Fibroblast of peridontal ligament (primary cell): ENCODE measurements around the gene FAAP20.

Experiments
- DNase-seq: peaks from one replicate; pipeline ENCODE4 v3.0.0-alpha.2; 2010; ENCODE audit errors: extremely low read depth

Gene FAAP20, protein sequence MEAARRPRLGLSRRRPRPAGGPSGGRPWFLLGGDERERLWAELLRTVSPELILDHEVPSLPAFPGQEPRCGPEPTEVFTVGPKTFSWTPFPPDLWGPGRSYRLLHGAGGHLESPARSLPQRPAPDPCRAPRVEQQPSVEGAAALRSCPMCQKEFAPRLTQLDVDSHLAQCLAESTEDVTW

DNA sequence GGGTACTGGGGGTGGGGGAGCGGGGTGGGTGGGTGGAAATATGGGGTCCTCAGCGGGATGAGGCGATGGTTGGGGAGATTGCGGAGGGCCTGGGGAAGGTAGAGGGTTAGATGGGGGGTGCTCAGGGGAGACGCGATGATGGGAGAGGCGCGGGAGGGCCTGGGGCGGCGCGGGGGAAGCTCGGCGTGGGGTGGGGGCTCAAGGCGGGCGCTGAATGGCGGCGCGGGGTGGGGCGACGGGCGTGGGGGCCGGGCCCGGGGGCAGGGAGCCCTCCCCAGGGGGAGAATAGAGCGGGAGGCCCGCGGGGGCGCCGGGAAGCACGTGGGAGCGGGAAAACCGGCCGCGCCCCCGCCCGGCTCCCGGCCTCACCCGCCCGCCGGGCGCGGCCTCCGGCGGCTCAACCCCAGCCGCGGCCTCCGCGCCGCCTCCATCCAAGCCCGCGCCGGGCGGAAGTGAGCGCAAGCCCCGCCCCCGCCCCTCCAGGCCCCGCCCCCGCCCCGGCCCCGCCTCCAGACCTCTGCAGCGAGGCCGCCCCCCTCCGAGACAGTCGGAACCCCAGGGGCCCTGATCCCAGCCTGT, at the start of gene FAAP20:
Gene FAAP20, minus strand, starts transcription at position 454 of the 579 bp plus-strand sequence. Its CDS starts 23 bp downstream, at position 431.
- DNase-seq = peak; percentile 53

DNA sequence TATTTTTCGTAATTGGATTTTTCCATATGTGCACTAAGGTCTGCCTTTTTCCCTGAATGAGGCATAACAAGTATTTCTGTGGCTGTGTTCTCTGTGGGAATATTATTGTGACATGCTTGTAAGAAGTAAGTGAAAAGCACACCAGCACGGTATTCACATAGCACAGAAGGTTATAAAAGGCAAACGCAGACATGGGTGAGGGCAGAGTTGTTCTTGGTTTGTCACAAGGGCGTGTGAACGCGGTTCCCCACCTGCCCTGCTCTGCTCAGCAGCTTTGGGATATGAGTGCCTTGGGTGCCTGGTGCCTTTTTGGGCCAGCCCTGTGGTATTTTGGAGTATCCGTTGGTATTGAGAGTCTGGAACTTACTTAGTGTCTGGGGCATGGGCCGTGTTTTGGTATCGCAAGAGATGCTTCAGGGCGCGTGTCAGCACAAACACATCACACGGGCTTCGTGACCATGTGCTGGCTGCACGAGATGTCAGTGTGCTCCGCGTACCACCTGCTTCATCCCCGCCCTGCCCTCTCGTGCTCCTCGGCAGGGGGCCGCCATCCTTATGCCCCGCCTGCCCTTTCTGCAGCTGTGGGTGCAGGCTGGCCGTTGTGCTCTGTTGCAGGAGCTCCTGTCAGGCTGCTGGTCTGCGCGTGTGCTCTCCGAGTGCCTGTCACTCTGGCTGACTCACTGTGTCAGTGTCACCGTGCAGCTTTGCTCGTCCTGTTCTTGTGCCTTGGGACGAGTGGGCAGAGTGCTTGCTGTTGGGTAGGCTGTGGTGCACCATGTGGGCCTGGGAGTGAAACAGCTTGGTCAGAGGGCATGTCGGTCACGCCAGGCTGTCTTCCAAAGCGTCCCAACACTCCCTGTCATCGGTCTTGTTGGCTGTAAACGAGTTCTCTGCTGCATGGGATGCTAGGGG, 48.5 kb upstream of the FAAP20 start:
- no peak for DNase-seq

DNA sequence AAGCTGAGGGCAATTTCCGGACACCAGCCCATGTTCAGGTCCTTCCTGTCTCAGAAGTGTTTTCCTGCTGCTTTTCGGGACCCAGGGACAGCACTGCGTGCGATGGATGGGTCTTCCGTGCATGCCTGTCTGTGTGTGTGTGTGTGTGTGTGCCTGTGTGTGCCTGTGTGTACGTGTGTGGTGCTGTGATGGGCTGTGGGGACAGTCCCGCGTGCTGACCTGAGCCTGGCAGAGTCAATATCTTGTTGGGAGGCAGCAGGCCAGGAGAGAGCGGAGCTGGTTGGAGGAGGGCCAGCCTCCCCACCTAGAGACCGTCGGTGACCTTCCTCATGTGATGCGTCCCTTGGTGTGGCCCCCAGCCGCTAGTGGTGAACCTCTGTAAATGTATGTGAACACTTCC, 47.2 kb upstream of the FAAP20 start:
- no peak for DNase-seq

DNA sequence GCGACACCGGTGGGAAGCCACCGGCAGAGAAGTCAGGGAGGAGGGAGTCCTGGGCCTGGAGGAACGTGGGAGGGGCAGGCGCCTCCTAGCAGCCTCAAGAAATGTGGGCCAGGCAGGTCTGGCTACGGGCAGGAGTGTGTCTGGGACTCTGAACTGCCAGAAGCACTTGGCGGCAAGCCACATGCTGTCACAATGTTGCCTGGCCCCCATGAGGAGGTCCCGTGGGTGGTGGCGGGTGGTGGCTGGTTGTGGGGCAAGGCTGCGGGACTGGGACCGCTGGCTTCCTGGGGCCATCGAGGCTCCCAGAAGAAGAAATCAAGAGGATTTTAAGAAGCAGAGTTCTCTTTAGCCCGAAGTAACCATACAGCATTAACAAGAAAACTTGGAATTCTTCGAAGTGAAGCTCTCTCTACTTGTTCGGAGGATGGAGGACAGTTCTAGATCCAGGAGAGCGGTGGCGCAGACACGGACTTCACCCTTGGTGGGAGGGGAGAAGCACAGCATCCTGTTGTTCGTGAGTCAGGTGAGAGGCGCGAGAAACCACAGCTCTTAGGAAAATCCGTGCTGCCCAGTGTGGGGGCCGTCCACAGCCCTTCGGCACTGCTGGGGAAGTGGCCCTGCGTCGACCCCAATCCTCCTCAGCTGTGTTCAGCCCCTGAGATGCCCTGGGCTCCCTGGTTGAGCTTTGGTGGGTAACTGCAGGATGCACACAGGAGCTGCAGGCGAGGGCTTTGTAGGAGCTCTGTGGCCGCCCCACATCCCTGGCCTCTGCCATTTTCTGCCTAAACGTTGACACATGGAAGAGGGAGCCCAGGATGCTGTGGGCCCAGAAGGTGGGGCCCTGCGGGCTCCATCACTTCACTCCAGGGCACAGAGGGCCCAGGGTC, 45.9 kb upstream of the FAAP20 start:
- DNase-seq = no peak

DNA sequence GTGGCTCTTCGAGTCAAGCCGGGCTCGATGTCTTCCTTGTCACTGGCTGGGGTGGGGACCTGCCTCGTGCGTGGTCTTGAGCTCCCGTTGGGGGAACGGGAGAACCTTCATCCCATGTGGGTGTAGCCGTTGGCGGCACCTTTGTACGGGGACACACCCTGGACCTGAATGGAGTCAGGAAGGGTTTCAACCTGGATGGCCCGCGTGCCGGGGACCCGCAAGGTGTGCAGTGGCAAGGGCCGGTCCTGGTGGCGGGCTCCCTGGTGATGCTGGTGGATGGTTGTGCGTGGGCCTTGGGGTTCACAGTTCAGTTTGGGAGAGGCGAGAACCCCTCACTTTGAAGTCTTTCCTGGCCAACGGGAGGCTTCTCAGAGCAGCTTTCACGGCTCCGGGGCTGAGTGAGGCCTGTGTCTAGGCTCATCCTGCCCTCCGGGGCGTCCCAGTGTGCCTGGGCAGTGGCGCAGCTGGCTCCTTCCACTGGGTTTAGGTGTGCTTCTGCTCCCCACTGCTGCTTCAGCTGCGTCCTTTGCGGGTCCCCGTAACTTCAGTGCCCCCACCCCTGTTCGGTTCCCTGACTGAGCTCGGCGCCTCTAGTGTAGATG, 44.9 kb upstream of the FAAP20 start:
- no peak for DNase-seq

DNA sequence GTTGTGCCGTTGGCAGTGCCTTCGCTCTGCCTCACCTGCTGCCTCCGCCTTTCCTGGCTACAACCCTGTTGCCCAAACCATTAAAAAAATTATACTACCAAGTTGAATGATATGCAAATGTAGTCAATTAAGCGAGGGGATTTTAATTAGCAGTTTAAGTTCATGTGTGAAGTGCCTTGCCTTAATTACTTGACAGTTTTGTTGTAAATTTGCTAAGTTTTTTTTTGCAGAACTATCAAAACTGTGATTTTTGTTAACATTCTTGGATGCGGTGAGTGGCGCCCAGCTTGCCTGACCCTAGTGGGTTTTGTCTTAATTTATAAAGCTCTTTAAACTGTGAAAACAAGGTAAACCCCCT, 44.4 kb upstream of the FAAP20 start:
- DNase-seq = no peak

DNA sequence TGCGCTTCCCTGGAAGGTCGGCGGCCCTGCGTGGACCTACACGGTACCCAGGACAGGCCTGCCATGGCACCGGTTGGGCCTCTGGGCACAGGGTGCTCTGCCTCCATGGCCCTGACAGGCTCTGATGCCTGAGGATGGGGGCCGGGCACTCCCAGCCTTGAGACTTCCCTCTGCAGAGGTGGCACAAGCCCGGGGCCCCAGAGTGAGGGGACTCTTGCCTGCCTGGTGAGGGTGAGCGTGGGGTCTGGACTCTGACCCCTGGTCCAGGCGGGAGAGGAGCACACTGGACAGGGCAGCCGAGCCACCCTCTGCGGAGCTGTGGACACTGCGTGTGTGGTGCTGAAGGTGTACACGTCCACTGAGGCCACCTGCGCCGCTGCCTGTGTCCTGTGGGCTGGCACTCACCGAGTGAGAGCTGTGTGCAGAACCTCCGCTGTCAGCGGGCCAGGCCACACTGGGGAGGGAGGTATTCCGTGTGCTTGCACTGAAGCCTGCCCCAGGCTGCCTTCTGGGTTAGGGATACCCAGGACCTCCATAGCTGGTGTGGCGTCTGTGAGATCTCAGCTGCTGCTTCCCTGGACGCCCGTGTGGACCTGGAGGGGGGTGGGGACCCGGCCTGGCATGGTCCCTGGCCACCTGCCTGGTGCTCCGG, 43.9 kb upstream of the FAAP20 start:
- DNase-seq = no peak

DNA sequence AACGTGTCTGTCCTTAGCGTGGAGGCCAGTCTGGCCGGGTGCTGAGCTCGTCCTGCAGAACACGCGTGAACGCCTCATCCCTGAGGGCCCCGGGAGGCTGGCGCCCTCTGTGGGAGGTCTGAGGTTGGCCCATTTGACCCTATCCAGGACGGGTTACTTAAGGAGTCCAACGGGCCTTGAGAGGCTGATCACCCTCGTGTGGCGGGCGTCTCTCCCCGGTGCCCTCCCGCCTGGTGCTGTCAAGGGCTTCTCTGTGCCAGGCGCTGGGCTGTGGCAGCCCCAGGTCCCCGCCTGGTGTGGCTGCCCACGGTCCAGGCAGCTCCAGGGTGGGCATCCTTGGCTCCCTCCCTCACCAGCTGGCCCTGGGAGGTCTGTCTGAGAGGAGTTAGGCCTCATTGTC, 43.2 kb upstream of the FAAP20 start:
- no peak for DNase-seq

DNA sequence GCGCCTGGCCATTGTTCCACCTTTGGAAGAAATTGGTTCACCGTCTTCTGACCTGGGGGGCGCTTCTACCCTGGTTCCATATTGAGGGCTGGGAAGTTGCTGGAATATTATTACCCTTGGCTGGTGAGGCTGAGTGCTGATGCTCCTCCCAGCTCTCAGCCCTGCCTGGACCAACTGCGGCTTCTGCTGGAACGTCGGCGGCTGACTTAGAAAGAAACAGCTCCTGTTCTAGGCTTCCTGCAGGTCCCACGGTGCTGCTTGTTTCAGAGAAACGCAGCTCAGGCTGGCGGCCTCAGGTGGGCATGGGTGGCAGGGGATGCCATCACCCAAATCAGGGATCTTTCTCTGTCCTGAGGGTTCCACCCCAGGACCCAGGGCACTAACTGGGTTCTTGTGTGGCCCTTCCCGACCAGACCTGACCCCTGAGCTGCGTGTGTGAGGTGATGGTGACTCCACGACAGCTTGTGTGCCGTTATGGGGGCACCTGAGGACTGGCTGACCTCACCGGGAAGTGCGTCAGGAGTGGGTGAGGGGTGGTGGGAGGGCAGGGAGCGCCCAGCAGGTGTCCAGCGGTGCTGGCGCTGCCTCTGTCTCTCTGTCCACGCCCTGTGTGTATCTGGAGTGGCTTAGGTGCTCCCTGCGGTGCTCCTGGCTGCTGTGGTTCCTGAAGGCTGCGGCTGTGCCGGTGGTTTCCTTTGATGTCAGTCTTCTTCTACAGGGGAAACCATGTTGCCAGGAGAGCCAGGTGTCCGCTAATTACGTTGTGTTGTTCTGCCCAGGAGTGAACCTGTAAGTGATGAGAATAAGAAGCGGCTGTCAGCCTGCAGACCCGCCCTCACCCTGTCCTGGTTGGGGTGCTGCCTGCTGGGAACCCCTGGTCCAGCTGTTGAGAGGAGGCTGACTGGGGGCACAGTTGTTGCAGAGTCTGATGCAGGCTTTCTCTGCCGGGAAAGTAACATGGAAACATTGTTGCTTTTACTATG, 42.4 kb upstream of the FAAP20 start:
- no peak for DNase-seq

DNA sequence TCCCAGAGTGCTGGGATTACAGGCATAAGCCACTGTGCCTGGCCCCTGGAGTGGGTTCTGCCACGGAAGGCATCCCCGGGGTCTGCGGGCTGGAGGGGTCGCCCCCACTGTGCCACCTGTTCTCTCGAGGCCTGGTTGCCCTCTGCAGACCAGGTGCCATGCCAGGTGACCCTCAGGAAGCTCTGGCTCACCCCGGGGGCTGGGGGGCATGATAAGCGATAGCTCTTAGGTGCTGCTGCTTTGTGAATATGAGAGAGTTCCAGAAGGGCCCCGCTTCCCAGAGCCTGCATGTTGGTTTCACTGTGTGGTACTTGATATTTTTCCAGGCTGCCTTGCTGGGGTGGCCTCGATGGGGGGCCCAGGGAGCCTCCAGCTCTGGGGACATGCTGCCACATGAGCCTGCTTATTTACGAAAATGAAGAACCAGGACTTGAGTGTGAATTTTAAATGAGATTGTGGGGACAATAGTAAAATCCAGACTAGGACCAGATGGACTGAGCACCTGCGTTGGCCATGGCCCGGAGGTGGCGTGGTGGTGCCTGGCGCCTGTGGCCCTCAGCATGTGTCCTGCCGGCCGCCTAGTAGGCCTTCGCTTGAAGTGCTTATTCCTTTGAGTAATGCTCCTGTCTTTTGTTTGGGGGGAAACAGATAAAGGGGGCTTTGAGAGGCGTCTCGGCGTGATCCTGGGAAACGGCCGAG, 40.9 kb upstream of the FAAP20 start:
- DNase-seq = no peak

DNA sequence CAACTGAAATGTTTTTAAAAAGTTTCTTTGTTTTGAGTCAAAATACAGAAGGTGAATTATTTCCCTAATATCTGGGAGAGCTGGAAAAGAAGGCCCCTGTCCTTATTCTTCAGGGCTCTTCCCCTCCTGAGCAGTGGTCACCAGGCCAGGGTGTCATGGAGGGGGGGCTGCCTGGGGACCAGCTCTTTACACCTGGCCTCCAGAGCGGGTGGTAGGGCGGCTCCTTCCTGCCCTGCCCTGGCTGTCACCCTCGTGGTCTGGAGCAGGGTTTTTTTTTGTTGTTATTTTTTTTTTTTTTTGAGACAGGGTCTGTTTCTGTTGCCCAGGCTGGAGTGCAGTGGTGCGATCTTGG, 40.2 kb upstream of the FAAP20 start:
- no peak for DNase-seq

DNA sequence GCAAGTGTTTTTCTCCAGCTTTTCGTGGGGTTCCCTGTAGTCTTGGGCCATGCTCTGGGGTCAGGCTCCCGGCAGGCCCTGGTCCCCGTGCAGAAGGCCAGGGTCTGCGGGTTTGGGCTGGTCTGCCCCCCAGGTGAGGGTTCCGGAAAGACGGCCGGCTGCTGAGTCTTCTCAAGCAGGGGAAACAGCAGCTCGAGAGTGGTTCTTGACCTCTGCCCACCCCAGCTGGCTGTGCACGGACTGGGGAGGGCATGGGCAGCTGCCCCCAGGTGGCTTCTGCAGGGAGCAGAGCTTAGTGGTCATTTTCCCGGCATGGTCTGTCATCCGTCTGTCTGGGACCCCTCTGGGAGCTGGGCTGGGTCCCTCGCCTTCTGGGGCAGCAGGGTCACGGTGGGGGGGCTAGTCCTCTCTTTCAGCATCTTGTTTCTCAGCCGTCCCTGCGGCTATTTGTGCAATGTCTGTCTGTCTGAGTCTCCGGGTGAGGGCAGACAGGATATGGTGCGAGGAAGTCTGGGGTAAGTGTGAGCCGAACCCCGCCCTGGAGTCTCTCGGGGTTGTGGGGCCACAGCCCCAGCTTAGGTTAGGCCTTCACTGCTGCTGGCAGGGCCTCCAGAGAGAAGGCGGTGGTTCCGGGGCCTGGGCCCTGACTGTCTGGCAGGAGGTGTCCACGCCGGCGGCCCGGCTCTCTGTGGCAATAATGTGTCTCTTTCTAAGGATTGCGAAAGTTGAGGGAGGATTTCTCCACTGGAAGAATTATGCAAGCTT, 39.6 kb upstream of the FAAP20 start:
- peak; percentile 94 for DNase-seq

DNA sequence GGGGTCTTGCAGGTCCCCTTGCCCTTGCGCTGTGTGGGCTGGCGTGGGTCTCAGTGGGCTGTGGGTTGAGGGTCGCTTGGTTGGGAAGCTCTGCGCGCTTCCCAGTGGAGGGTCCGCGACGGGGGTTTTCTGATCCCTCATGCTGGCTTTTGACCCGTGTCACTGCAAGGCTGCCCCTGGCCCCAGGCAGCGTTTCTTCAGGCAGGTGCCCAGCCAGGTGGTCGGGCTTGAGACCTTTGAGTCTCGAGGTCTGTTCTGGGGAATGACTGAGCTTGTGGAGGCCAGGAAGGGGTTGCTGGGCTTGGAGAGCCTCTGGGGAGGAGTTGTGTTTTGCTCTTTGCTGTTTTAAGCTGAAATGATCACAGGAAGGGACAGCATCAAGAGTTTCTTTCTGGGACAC, 38.9 kb upstream of the FAAP20 start:
- no peak for DNase-seq

DNA sequence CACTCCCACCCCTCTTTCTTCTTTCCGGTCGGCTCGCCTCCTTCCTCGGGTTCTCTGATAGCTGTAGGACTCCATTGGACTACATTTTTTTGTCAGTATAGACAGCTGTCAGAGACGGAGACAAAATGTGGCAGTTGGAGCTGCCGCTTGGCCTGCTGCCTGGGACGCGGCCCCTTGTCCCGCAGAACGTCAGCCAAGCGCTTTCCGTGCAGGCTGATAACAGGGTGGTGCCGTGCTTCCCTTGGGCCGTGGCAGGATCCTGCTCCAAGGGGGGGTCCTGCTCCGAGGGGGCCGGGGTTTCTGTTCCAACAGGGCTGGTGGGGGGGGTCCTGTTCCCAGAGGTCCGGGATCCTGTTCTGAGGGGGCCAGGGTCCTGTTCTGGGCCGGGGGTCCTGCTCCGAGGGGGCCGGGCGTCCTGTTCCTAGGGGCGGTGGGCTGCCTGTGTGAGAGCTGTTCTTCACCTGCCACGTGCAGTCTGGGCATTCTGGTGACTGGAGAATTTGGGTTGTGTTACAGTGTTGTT, 38.4 kb upstream of the FAAP20 start:
- no peak for DNase-seq

DNA sequence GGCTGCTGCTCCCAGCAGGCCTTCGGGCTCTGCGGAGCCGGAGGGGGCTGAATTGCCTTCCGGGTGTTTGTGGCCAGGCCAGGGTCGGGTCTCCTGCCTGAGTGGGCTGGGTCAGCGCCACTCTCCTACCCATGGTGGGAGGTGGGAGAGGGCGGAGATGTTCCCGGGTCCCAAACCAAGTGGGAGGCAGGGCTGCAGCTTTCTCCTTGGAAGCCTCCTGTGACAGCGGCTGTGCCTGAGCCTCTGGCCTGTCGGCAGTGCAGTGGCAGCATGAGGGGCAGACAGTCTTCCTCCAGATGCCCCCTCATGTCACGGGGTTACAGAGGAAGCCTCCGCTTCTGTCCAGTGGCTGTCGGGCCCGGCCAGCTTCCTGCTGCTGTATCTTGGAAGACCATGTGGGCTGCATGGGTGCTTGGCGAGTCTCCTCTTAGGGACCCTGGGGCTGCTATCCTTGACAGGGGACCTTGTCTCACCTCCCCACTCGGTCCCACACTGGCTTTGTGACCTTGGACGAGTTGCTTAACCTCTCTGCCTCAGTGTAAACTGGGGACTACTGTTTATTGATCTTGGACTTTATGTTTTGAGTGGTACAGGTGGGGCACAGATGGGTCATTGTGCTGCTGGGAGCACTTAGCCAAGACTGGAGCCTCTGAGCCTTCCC, 37.8 kb upstream of the FAAP20 start:
- no peak for DNase-seq

DNA sequence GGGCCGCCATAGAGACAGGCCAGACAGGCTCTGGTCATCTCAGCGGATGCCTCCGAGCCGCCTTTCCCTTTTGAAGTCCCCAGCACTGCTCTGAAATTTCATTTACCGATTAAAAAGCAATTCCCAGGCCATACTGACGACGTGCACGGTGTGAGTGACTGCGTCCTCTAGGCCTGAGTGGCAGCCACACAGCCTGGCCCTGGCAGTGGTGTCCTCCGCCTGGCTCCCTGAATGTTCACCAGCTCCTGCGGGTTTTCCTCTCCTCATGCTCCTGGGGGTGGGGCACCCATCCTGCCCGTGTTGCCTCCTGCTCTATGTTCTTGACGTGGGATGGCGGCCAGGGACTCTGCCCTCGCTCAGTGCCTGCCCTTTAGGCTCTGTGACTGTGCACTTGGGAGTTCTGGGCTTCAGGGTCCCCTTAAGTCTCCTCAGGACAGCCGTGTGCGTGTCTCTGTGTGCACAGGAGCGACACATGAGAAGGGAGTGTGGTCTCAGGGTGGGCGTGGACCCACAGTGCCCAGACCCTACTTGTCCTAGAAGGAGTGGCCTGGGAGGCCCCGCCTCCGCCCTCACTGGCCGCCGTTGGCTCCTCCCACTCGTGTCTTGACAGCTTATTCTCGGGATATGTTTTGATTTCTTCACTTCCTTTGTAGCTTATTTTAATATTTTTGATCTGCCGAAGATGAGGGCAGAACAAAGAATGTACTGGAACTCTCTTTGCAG, 37.1 kb upstream of the FAAP20 start:
- DNase-seq = peak; percentile 72
